KOPT-K1 (cell line): ENCODE measurements around the gene NDUFAF5.
"Not testable (repeated sequence)": the region's sequence is repeated elsewhere in the genome, so short reads cannot be mapped to it uniquely, and the experiment has no call there.

ENCODE experiments used
- H3K27ac ChIP-seq: fragments of 200-600 bp; sonication (generic); 2 replicates; pipeline ENCODE4 v1.5.1; 2016; ENCODE audit warnings: antibody characterized with exemption, mild to moderate bottlenecking, low read depth, low read length; ENCODE audit not compliant: poor library complexity, severe bottlenecking
- H3K36me3 ChIP-seq: fragments of 200-600 bp; sonication (generic); 2 replicates; pipeline ENCODE4 v1.5.1; 2017; ENCODE audit warnings: antibody characterized with exemption, mild to moderate bottlenecking, low read length, moderate library complexity; ENCODE audit not compliant: insufficient read depth
- H3K9me3 ChIP-seq: fragments of 200-600 bp; sonication (generic); 2 replicates; pipeline ENCODE4 v1.5.1; 2017; ENCODE audit warnings: antibody characterized with exemption, low read length, mild to moderate bottlenecking; ENCODE audit not compliant: insufficient read depth, poor library complexity, severe bottlenecking

Gene NDUFAF5, protein sequence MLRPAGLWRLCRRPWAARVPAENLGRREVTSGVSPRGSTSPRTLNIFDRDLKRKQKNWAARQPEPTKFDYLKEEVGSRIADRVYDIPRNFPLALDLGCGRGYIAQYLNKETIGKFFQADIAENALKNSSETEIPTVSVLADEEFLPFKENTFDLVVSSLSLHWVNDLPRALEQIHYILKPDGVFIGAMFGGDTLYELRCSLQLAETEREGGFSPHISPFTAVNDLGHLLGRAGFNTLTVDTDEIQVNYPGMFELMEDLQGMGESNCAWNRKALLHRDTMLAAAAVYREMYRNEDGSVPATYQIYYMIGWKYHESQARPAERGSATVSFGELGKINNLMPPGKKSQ

GRCh38 chr20:13784893-13785715 lies at the start of gene NDUFAF5, which contains the start of gene ESF1:
NDUFAF5 (plus strand) TSS chr20:13785028; CDS start chr20:13785069, 41 bp downstream.
ESF1 (minus strand) TSS chr20:13784919; CDS start chr20:13783140, 1,779 bp downstream.
- Histone ChIP-seq H3K36me3 (peaks cover 63% of the 10 kb centered on the region), H3K27ac (peak within 1 kb of the TSS; percentile 80), H3K9me3 (no peaks in the 10 kb centered on the region)

DNA sequence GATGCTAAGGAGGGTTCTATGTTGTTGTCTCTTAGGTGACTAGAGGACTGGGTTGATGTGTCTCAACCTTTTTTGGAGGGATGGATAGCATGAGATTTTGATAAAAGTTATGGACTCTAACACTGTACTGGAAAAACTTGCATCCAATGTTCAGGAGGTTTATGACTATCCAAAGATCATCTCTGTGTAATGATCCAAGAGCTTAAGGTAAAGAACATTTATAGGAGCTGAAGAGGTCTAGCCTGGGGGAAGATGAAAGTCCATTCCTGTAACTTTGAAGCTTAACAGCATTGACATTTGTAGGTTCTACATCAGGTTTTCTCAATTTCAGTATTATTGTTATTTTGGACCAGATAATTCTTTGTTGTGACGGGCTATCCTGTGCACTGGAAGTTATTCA lies 49.0 kb upstream of the NDUFAF5 start:
- Histone ChIP-seq H3K9me3 (peaks cover 13% of the 10 kb centered on the region), H3K36me3 (peaks cover 61% of the 10 kb centered on the region)

DNA sequence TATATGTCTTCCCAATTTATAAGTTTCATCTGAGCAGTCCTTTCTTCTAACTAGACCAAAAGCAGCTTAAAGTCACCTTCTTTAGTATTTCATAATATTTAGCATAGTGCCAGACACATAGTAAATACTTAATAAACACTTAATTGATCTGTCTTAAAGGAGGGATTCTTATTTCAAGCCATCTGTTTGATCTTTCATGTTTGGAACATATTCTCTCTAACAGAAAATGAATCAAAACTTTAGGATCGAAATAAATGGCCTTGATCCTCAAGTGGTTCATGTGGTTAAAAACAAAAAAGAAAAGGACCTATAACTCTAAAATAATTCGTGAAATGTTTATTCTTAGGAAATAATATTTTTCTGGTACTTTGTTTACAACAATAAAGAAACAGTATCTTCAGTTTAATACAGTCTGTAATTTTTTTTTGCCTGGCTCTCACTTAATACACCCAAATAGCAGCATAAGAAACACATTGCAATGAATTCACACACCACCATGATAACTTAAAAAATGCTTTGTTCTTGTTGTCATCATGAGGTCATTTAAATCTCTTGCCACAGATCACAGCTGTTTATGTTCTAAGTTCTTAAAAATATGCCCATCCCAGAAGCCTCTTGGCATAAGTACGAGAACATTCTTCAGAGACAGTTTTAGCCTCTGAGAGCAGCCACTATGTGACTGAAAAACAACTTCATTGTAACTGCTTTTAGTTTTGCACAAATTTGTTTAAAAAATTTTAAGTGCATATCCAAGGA lies 48.2 kb upstream of the NDUFAF5 start:
- Histone ChIP-seq H3K36me3 (peaks cover 61% of the 10 kb centered on the region), H3K27ac (no peak overlapping the region), H3K9me3 (peaks cover 20% of the 10 kb centered on the region)

More for the DNA sequence above, 49.0 kb upstream of the NDUFAF5 start:
- H3K27ac ChIP-seq = no peak overlapping the region

DNA sequence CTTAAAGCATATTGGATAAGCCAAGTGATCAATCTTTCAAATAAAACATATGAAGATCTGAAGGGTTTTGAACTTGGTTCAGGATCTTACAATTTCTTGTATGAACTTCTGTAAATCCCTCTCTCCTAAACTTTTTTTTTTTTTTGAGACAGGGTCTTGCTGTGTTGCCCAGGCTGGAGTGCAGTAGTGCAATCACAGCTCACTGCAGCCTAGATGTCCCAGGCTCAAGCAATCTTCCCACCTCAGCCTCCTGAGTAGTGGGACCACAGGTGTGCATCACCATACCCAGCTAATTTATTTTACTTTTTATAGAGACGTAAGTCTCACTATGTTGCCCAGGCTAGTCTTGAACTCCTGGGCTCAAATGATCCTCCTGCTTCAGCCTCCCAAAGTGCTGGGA lies 46.6 kb upstream of the NDUFAF5 start:
- Histone ChIP-seq H3K9me3 (peaks cover 28% of the 10 kb centered on the region), H3K36me3 (peaks cover 61% of the 10 kb centered on the region)
- not testable (repeated sequence) for H3K27ac ChIP-seq

GRCh38 chr20:13739731-13740649 lies 44.8 kb upstream of the NDUFAF5 start:
- Histone ChIP-seq H3K36me3 (peaks cover 60% of the 10 kb centered on the region), H3K27ac (no peak overlapping the region)

DNA sequence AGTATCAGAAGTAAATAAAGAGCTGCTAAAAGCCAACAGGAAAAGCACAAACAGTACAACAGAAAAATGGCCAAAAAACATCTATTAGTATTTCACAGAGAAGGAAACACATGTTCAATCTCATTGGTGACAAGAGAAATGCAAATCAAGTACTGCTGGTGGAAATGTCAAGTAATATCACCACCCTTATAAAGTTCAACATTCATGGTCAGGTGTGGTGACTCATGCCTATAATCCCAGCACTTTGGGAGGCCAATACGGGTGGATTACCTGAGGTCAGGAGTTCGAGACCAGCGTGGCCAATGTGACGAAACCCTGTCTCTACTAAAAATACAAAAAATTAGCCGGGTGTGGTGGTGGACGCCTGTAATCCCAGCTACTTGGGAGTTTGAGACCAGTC lies 42.9 kb upstream of the NDUFAF5 start:
- Histone ChIP-seq H3K36me3 (peaks cover 61% of the 10 kb centered on the region), H3K27ac (no peak overlapping the region), H3K9me3 (peaks cover 28% of the 10 kb centered on the region)

More at GRCh38 chr20:13739731-13740649, 44.8 kb upstream of the NDUFAF5 start:
- H3K9me3 ChIP-seq = peaks cover 28% of the 10 kb centered on the region

- Histone ChIP-seq H3K36me3 (peaks cover 60% of the 10 kb centered on the region), H3K27ac (no peak overlapping the region)
Measured at GRCh38 chr20:13744352-13744751, 40.5 kb upstream of the NDUFAF5 start.

GRCh38 chr20:13745784-13746183 lies 39.0 kb upstream of the NDUFAF5 start:
- H3K36me3 ChIP-seq = peaks cover 58% of the 10 kb centered on the region

More at GRCh38 chr20:13744352-13744751, 40.5 kb upstream of the NDUFAF5 start:
- peaks cover 28% of the 10 kb centered on the region for H3K9me3 ChIP-seq

GRCh38 chr20:13749811-13750210 lies 35.0 kb upstream of the NDUFAF5 start:
- H3K27ac ChIP-seq = no peak overlapping the region
- H3K9me3 ChIP-seq = no peaks in the 10 kb centered on the region
- H3K36me3 ChIP-seq = peaks cover 60% of the 10 kb centered on the region

More at GRCh38 chr20:13745784-13746183, 39.0 kb upstream of the NDUFAF5 start:
- H3K9me3 ChIP-seq = peaks cover 16% of the 10 kb centered on the region
- no peak overlapping the region for H3K27ac ChIP-seq

DNA sequence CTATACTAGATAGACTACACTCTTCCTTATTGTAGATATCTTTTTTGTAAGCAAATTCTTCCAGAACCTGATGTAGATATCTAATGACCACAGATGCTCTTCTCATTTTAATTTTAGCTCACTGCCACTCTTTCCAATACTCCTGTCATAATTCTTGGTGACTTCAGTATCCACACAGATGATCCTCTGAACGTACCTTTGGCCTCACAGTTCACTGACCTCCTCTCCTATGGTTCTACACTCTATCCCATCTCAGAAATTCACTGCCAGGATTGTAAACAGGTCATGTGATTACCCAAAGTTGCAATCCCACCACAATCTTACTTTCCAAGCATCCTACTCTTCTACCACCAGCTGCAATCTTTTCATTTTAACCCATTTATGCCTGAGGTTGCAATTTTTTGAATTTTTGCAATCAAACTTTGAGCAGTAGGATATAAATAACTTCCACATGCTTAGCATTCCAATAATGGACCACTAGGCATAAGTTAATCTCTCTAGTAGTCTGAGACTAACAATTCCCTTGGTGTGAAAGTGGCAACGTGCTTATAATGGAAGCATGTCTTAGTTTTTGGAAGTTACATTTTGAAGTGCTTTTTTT lies 31.3 kb upstream of the NDUFAF5 start:
- Histone ChIP-seq H3K27ac (no peak overlapping the region), H3K9me3 (no peaks in the 10 kb centered on the region), H3K36me3 (peaks cover 81% of the 10 kb centered on the region)

DNA sequence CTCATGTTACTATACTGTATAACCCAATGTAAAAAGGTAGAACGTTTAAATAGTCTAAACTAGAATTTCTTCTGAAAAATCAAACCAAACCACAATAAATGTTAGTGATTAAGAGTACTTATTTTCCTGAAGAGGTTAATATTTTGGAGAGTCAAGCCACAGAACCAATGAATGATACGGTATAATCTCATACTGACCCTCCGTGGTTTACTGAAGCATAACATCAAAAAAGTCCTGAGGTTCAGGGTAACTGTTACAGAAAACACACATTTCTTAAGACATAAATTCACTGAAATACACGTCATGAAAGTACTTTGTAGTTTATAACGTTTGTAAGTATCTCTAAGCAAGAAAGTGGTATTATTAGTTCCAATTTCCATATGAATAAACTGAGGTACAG lies 29.0 kb upstream of the NDUFAF5 start:
- Histone ChIP-seq H3K27ac (no peak overlapping the region), H3K36me3 (peaks cover 83% of the 10 kb centered on the region), H3K9me3 (no peaks in the 10 kb centered on the region)

GRCh38 chr20:13756551-13756950 lies 28.3 kb upstream of the NDUFAF5 start:
- Histone ChIP-seq H3K36me3 (peaks cover 79% of the 10 kb centered on the region), H3K27ac (no peak overlapping the region), H3K9me3 (no peaks in the 10 kb centered on the region)

GRCh38 chr20:13758884-13759283 lies 25.9 kb upstream of the NDUFAF5 start:
- Histone ChIP-seq H3K9me3 (no peaks in the 10 kb centered on the region), H3K27ac (no peak overlapping the region), H3K36me3 (peaks cover 86% of the 10 kb centered on the region)
